NCI-H748 treated with DMSO at 0.1 percent for 48 hours (cell line): Measurements from ENCODE around the gene FAM98B.

ENCODE experiments used
- DNase-seq: peaks from one replicate; lab custom pipeline; 2025; lab: John Stamatoyannopoulos, UW

The FAM98B gene

GRCh38 chr15:38507570-38507969 is 53.6 kb downstream of the FAM98B start:
- DNase-seq = no peak

DNA sequence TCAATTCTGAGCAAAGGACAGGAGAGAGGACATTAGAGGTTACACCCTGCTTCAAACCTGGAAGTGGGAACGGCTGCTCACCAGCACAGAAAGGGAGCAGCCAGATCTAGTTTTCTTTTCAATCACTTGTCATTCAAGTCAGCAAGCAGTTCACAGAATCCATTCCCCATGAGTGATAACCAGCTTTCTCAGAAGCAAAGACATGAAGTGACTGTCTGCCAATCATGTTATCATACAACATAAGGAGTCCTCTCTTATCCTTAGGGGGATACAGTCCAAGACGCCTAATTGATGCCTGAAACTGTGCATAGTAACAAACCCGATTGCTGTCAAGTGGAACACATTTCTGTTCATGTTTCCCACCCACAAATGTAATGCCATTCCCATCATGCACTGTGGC is 54.7 kb downstream of the FAM98B start:
- DNase-seq = no peak

- DNase-seq = no peak
These were observed 55.2 kb downstream of the FAM98B start for GRCh38 chr15:38509152-38509551.

DNA sequence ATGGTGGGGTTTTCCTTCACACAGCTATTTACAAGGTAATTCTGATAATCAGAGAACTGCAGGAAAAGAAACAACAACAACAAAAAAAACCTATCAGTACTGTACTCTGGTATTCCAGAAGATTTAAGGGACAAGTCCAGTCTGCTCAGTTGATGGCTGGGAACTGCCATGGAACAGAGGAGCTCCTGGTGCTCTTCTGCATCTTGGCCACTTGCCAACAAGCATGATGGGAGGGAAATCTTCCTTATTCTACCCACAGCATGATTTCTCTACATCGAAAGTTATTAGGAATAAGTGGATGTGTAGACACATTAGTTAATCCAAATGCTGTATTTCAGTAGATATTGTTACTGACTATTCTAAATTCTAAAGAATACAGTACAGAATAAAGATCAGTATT is 59.0 kb downstream of the FAM98B start:
- DNase-seq = no peak

DNA sequence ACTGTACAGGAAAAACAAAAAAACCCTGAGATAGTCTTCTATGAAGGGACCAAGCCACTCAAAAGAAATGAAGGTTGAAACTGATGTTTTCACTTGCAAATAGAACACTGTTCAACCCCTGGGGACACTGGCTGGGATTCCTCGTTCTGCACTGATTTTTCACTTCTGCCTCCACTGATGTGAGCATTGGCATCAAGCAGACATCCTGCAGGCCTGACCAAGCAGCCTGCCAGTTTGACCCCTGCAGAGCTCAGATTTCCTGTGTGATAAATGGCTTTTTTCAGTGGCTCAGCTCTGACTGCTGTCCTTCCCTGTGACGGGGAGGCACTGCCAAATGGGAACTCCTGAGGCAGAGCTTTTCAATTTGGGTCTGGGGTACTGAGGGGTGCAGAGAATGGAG is 60.7 kb downstream of the FAM98B start:
- DNase-seq = no peak

GRCh38 chr15:38516626-38517025 is 62.7 kb downstream of the FAM98B start:
- no peak for DNase-seq

DNA sequence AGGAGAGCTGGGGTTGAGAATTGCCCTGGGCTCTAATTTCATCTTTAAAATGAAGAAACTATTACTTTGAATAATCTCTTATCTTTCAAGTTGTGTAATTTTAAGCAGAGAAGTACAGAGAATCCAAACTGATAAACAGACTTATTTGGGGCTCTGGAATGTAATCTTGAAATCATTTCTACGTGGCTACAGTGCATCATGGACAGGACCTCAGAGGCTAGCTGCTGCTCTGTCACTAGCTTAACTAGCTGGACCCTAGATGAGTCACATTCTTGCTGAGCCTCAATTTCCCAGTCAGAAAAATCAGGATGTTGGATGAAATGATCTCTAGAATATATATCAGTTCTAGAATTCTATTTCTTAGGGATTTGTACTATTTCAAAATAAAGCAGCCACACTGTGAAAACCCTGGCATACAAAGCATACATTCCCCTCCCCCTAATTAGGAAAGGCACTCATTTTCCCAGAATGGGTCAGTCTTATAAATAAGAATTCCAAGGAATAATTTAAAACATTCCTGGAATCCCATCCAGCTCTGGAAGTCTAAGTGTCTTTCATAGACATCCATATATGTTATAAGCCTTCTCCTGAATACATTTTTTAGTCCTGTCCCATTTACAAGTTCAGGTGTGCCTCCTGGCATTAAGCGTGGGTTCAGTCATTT is 63.5 kb downstream of the FAM98B start:
- no peak for DNase-seq

GRCh38 chr15:38518084-38518483 is 64.2 kb downstream of the FAM98B start:
- no peak for DNase-seq

- no peak for DNase-seq
These were observed 66.1 kb downstream of the FAM98B start for GRCh38 chr15:38520035-38520434.

DNA sequence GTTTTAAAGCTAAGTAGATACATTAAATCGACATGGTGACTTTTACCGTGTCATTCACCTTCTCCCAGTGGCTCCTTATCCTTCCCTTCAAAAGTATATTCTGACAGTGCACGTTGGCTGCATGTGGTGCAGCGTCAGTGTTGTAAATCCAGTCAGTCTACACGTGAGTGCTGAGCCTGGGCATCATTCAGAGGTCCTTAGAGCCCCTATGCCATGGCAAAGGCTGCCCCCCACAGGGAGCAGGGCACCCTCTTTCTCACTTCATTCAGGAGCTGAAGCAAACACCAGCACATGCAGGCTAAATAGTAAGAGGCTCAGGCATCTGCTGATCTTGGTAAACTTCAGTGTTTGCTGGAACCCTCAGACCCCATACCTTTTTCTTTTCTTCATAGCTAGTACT is 67.4 kb downstream of the FAM98B start:
- DNase-seq = no peak

DNA sequence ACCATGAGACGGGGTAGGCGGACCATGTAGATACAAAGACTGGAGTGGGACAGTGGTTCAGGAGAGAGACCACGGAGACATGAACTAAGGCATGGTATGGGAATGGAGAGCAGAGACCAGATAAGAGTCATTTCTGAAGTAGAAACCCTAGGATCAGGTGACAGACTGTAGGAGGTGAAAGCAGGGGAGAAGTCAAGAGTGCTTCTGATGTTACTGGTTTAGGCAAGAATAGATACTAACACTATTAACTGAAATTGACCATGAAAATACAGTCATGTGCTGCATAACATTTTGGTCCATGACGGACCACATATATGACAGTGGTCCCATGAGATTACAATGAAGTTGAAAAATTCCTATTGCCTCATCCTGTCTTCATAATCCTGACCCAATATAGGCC is 69.0 kb downstream of the FAM98B start:
- DNase-seq = no peak

GRCh38 chr15:38524156-38524555 is 70.2 kb downstream of the FAM98B start:
- DNase-seq = no peak

DNA sequence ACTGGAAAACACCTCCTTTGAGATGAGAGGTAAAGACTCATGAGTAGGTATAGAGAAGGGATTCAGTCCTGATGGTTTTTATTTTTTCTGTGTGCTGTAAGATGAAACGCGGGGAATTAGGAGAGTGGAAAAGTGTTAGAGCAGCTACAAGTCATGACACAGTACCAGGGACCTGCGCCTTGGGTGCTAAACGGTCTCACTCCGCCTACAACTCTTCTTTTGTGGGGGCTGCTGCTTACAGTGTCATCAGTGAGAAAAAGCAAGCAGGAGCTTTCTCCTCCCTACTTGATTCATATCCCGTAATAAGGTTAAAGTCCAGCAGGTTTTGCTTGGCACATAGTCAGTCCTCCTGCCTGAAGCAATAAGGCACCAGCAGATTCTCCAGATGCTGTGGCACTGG is 71.6 kb downstream of the FAM98B start:
- no peak for DNase-seq

GRCh38 chr15:38526158-38526557 is 72.2 kb downstream of the FAM98B start:
- DNase-seq = no peak

- DNase-seq = no peak
These were observed 74.4 kb downstream of the FAM98B start for GRCh38 chr15:38528294-38528693.

GRCh38 chr15:38530113-38530512 is 76.2 kb downstream of the FAM98B start:
- no peak for DNase-seq

- no peak for DNase-seq
These were observed 77.6 kb downstream of the FAM98B start for GRCh38 chr15:38531509-38531908.

DNA sequence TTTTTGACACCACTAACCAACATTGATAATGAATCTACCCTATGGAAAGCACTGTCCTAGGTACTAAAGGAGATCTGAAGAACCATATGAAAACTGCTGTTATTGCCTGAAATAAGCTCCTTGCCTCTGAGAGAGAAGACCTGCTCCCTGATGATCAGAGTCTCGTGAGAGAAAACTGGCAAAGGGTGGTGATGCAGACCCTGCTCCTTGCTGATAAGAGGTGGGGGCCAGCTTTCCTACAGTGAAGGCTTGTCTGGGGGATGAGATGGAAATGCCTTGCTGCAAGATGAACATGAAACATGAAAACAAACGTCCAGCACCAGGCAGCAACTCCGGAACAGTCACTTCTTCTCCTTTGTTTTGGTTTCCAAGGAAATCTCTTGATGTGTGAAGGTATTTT is 78.8 kb downstream of the FAM98B start:
- DNase-seq = no peak

- no peak for DNase-seq
These were observed 79.5 kb downstream of the FAM98B start for GRCh38 chr15:38533416-38533915.

DNA sequence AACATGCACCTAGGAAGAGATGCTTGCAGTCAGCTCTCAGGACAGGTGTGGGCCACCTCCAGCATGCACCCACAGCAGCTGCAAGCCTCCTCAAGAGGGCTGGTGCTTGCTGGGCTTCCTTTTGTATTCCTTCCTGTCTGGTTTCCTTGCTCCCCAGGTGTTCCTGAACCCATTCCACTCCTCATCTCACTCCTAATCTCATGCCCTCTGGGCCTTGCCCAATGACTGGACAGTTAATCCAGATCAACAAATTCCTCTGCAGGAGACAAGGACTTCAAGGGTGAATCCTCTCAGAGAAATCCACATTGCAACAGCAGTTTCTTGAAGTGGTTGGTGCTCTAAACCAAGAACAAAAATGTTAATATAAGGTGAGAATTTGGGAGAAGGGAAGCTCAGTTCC is 80.0 kb downstream of the FAM98B start:
- DNase-seq = no peak

- DNase-seq = no peak
These were observed 80.8 kb downstream of the FAM98B start for GRCh38 chr15:38534691-38535090.

DNA sequence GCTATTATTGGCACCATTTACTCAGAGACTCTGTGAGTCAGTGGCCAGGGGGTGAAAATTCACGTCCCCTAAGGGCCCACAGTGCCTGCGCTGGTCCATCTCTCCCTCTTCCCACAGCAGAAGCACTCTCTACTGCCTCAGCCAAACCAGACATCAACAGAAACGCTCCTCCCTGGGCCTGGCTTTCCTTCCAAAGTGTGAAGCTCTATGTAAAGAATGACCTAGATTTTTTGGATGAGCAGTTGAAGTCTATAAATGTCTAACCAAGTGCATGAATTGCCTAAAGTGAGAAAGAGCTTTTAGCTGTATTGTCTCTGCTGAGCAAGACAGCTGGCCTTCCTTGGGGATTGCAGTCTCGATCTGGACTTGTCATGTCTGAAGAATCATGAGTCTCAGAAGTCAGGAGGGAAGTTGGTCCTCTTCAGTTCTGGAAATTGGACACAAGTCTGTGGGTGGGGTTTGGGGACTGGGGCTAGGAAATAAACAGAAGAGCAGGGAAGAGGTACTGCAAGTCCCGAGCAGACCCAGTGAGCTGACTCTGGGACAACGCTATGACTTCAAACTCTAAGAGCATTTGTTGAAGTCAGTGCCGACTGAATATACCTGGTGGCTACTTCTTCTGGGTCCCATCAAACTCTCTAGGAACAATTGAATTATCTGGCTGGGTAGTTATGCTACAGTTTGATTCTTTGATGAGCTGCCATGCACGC is 81.7 kb downstream of the FAM98B start:
- no peak for DNase-seq

DNA sequence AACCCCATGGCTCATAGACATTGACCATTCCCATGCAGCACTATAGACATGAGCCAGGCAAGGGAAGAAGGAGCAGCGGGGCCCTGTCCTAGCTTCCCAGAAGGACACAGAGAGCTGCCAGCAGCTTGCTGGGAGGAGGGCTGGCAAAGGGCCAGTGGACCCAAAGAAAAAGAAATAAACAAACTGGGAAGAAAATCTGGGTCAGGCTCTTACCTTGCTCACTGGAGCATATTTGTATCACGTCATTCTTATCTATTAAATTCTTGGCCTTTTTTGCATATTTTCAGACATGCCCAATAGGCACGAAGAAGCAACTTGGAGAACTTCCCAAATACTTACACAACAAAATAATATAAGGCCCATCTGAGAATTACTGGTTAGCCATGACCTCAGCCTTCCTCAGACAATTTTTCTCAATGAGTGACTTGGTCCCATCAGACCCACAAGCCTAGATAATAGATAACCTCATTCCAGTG is 82.3 kb downstream of the FAM98B start:
- DNase-seq = no peak
